Caco-2 (cell line): ENCODE data around the gene MCM8. TPM values are rescaled to one million over a fixed set of nuclear protein-coding genes. Genes with fewer than 3 reads are reported as not detected.

Experiments used
- BruUV-seq: library from RNA; stranded (reverse); fragments of 400-500 nt; replicated peaks from 2 replicates; lab custom pipeline; 2021; lab: Mats Ljungman, UMichigan
- CTCF ChIA-PET: fragments of 300-600 bp; sonication (Branson Sonifier 250); formaldehyde crosslinking; loops from one replicate; lab custom pipeline; 2022; ENCODE audit warnings: antibody characterized with exemption; lab: Charles Lee
- POLR2A ChIA-PET: fragments of 300-600 bp; sonication (Branson Sonifier 250); formaldehyde crosslinking; loops from one replicate; lab custom pipeline; 2022; ENCODE audit warnings: antibody characterized with exemption; lab: Charles Lee
- DNase-seq, 2 experiments: peaks; one replicate each; pipeline versions ENCODE4 v3.0.0 to v3.0.0-alpha.2; 2020 to 2022
- H3K27me3 ChIP-seq: replicated peaks from 2 replicates; pipeline ENCODE4 v1.6.0; 2011; ENCODE audit warnings: low read length; ENCODE audit not compliant: control insufficient read depth, insufficient read depth
- H3K36me3 ChIP-seq: 2 replicates; pipeline ENCODE4 v1.5.1; 2011; ENCODE audit warnings: low read length; ENCODE audit not compliant: control insufficient read depth, insufficient read depth
- H3K4me1 ChIP-seq: fragments of 250-450 bp; sonication (Bioruptor Pico); 2 replicates; pipeline ENCODE4 v1.5.1; 2020; ENCODE audit warnings: mild to moderate bottlenecking
- H3K4me3 ChIP-seq: 2 replicates; pipeline ENCODE4 v1.5.1; 2011; ENCODE audit warnings: low read depth, mild to moderate bottlenecking, control low read depth, low read length
- H3K9me3 ChIP-seq: fragments of 250-450 bp; sonication (Bioruptor Pico); 2 replicates; pipeline ENCODE4 v1.5.1; 2020; ENCODE audit warnings: mild to moderate bottlenecking, moderate library complexity
- H3K27ac Mint-ChIP-seq: one replicate; pipeline ENCODE4 v1.8.0; 2022; ENCODE audit warnings: mixed read lengths; ENCODE audit not compliant: unreplicated experiment
- H3K27me3 Mint-ChIP-seq: one replicate; pipeline ENCODE4 v1.8.0; 2022; ENCODE audit warnings: mixed read lengths; ENCODE audit not compliant: insufficient read depth, unreplicated experiment
- H3K36me3 Mint-ChIP-seq: one replicate; pipeline ENCODE4 v1.8.0; 2022; ENCODE audit warnings: mild to moderate bottlenecking, mixed read lengths; ENCODE audit not compliant: insufficient read depth, unreplicated experiment
- H3K4me1 Mint-ChIP-seq: one replicate; pipeline ENCODE4 v1.8.0; 2022; ENCODE audit warnings: low read depth, mixed read lengths; ENCODE audit not compliant: unreplicated experiment
- H3K4me3 Mint-ChIP-seq: one replicate; pipeline ENCODE4 v1.8.0; 2022; ENCODE audit warnings: mild to moderate bottlenecking, moderate library complexity, mixed read lengths; ENCODE audit not compliant: unreplicated experiment
- H3K9me3 Mint-ChIP-seq: one replicate; pipeline ENCODE4 v1.8.0; 2022; ENCODE audit warnings: mixed read lengths; ENCODE audit not compliant: unreplicated experiment
- intact Hi-C: fragments of 100-400 bp; cut with micrococcal nuclease; formaldehyde crosslinking; loops from one replicate; pipeline ENCODE4 v1.10.0; 2022; ENCODE audit not compliant: unreplicated experiment
- total RNA-seq: library from RNA; stranded (reverse); gene quantifications from 2 replicates; pipeline ENCODE4 v1.2.3, GENCODE V29; 2022
- TF ChIP-seq, protein P1 (sequence below), 2 experiments: fragments of 200-600 bp in 1 of 2; IDR thresholded peaks; 1 replicate in 1 of 2; 2 replicates in 1 of 2; pipeline versions ENCODE4 v1.5.1 to v1.8.0; 2011 to 2022; ENCODE audit warnings: antibody characterized with exemption in 1 of 2, control low read depth in 1 of 2, inconsistent platforms in 1 of 2, low read depth in 1 of 2, low read length in 1 of 2, mild to moderate bottlenecking in 1 of 2, moderate library complexity in 1 of 2; ENCODE audit not compliant: insufficient read depth in 1 of 2, severe bottlenecking in 1 of 2, unreplicated experiment in 1 of 2

The MCM8 gene
- total RNA-seq, 1 experiment from 2014 or later: 38.4 TPM

DNA sequence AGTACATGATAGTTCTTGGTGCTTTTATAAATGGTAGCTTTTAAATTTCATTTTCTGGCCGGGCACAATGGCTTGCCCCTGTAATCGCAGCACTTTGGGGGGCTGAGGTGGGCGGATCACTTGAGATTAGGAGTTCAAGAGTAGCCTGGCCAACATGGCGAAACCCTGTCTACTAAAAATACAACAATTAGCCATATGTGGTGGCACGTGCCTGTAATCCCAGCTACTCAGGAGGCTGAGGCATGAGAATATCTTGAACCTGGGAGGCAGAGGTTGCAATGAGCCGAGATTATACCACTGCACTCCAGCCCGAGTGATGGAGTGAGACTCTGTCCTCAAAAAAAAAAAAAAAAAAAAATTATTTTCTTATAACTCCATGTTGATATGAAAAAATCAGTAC lies 67.4 kb downstream of the MCM8 start:
- no peaks in the 10 kb centered on the region for H3K4me1 Mint-ChIP-seq
- no TSS peak for BruUV-seq
- Histone ChIP-seq H3K27me3 (no peaks in the 10 kb centered on the region), H3K4me3 (no peak overlapping the region), H3K9me3 (peaks cover 5% of the 10 kb centered on the region; the same call in 1 of the 2 replicates), H3K36me3 (peaks cover 2% of the 10 kb centered on the region; the same call in 1 of the 2 replicates), H3K4me1 (no peaks in the 10 kb centered on the region)
- peaks cover 64% of the 10 kb centered on the region for H3K36me3 Mint-ChIP-seq
- DNase-seq: no peak
- TF ChIP-seq, protein P1, sequence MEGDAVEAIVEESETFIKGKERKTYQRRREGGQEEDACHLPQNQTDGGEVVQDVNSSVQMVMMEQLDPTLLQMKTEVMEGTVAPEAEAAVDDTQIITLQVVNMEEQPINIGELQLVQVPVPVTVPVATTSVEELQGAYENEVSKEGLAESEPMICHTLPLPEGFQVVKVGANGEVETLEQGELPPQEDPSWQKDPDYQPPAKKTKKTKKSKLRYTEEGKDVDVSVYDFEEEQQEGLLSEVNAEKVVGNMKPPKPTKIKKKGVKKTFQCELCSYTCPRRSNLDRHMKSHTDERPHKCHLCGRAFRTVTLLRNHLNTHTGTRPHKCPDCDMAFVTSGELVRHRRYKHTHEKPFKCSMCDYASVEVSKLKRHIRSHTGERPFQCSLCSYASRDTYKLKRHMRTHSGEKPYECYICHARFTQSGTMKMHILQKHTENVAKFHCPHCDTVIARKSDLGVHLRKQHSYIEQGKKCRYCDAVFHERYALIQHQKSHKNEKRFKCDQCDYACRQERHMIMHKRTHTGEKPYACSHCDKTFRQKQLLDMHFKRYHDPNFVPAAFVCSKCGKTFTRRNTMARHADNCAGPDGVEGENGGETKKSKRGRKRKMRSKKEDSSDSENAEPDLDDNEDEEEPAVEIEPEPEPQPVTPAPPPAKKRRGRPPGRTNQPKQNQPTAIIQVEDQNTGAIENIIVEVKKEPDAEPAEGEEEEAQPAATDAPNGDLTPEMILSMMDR (IDR thresholded peaks at IDR 0.05; ENCODE audit: insufficient read depth in 1 of 2, low read depth in 1 of 2, low read length in 1 of 2, severe bottlenecking in 1 of 2, unreplicated experiment in 1 of 2): no peak
- no peak overlapping the region for H3K4me3 Mint-ChIP-seq
- POLR2A ChIA-PET: no interaction called here
- CTCF ChIA-PET: interaction anchor here (0.6 kb wide), 1 partner anchor 14 kb away, joined by 4 read pairs; no protein-coding TSS in a partner anchor
- no peak overlapping the region for H3K27ac Mint-ChIP-seq
- no peaks in the 10 kb centered on the region for H3K27me3 Mint-ChIP-seq
- intact Hi-C loops: no loop called here
- no peaks in the 10 kb centered on the region for H3K9me3 Mint-ChIP-seq

GRCh38 chr20:6024768-6025167 lies 74.3 kb downstream of the MCM8 start:
- Histone ChIP-seq H3K27me3 (no peaks in the 10 kb centered on the region), H3K4me3 (no peak overlapping the region), H3K9me3 (peaks cover 5% of the 10 kb centered on the region; the same call in 1 of the 2 replicates), H3K4me1 (no peaks in the 10 kb centered on the region), H3K36me3 (peaks cover 4% of the 10 kb centered on the region)
- TF ChIP-seq, protein P1 (IDR thresholded peaks at IDR 0.05; ENCODE audit: insufficient read depth in 1 of 2, low read depth in 1 of 2, low read length in 1 of 2, severe bottlenecking in 1 of 2, unreplicated experiment in 1 of 2): no peak
- no peaks in the 10 kb centered on the region for H3K9me3 Mint-ChIP-seq
- DNase-seq: no peak
- H3K36me3 Mint-ChIP-seq: peaks cover 75% of the 10 kb centered on the region
- intact Hi-C loops: no loop called here
- no peaks in the 10 kb centered on the region for H3K4me1 Mint-ChIP-seq
- no peak overlapping the region for H3K27ac Mint-ChIP-seq
- H3K27me3 Mint-ChIP-seq: no peaks in the 10 kb centered on the region
- CTCF ChIA-PET: interaction anchor here (0.6 kb wide), 1 partner anchor 11 kb away, joined by 3 read pairs; no protein-coding TSS in a partner anchor
- POLR2A ChIA-PET: no interaction called here
- H3K4me3 Mint-ChIP-seq: no peak overlapping the region
- BruUV-seq: no TSS peak

DNA sequence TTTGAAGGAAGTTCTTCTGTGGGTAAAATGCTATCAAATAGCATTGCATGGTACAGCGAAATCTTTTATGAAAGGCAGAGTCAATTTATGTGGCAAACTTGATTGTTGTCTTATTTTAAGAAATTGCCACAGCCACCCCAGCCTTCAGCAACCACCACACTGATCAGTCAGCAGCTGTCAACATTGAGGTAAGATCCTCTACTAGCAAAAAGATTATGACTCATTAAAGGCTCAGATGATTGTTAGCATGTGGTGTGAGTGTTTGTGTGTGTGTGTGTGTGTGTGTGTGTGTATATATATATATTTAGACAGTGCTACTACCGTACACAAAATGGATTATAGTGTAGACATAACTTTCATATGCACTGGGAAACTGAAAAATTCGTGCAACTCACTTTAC lies 75.6 kb downstream of the MCM8 start:
- Histone ChIP-seq H3K27me3 (no peaks in the 10 kb centered on the region), H3K9me3 (peaks cover 5% of the 10 kb centered on the region; the same call in 1 of the 2 replicates), H3K4me3 (no peak overlapping the region), H3K4me1 (no peaks in the 10 kb centered on the region), H3K36me3 (peaks cover 4% of the 10 kb centered on the region)
- TF ChIP-seq, protein P1 (IDR thresholded peaks at IDR 0.05; ENCODE audit: insufficient read depth in 1 of 2, low read depth in 1 of 2, low read length in 1 of 2, severe bottlenecking in 1 of 2, unreplicated experiment in 1 of 2): no peak
- CTCF ChIA-PET: no interaction called here
- Mint-ChIP-seq H3K27ac (no peak overlapping the region), H3K9me3 (no peaks in the 10 kb centered on the region), H3K4me3 (no peak overlapping the region), H3K36me3 (peaks cover 71% of the 10 kb centered on the region), H3K4me1 (no peaks in the 10 kb centered on the region), H3K27me3 (no peaks in the 10 kb centered on the region)
- DNase-seq: no peak
- no TSS peak for BruUV-seq
- intact Hi-C loops: no loop called here
- POLR2A ChIA-PET: interaction anchor here (0.6 kb wide), 1 partner anchor 50 kb away, joined by 5 read pairs; no protein-coding TSS in a partner anchor
